Cerebellar cortex (tissue), 1 donor: Measurements from ENCODE around the gene ARHGDIG.
A peak's percentile ranks its signal among the peaks of the same experiment; 100 is the strongest.

Source experiments
- DNase-seq: peaks from one replicate; pipeline ENCODE4 v3.0.0-alpha.2; 2015; ENCODE audit warnings: low spot score

ARHGDIG gene

GRCh38 chr16:281660-282255, 1.4 kb downstream of the ARHGDIG start:
- peak; percentile 33 for DNase-seq

- DNase-seq, result no peak
Measured at GRCh38 chr16:282491-282890, 2.1 kb downstream of the ARHGDIG start.

GRCh38 chr16:283033-283805, 2.8 kb downstream of the ARHGDIG start, which contains the start of gene PDIA2:
Gene PDIA2 (plus strand): TSS chr16:283164. CDS start chr16:283170, 6 bp downstream.
- DNase-seq, result no peak

- DNase-seq, result no peak
Measured at GRCh38 chr16:284204-285120, 4.1 kb downstream of the ARHGDIG start.

- no peak for DNase-seq
Measured at GRCh38 chr16:285146-286055, 5.0 kb downstream of the ARHGDIG start.

GRCh38 chr16:286491-287297, 6.3 kb downstream of the ARHGDIG start:
- DNase-seq, result no peak

- peak; percentile 41 for DNase-seq
Measured at GRCh38 chr16:287298-287811, 7.0 kb downstream of the ARHGDIG start.

GRCh38 chr16:287981-288920, 7.9 kb downstream of the ARHGDIG start:
- DNase-seq, result no peak

- DNase-seq, result no peak
Measured at GRCh38 chr16:289395-289997, 9.1 kb downstream of the ARHGDIG start.

GRCh38 chr16:290015-290680, 9.8 kb downstream of the ARHGDIG start:
- no peak for DNase-seq

- no peak for DNase-seq
Measured at GRCh38 chr16:290681-291405, 10.5 kb downstream of the ARHGDIG start.

- no peak for DNase-seq
Measured at GRCh38 chr16:291539-291938, 11.1 kb downstream of the ARHGDIG start.

GRCh38 chr16:293043-293775, 12.8 kb downstream of the ARHGDIG start:
- no peak for DNase-seq

GRCh38 chr16:296276-296675, 15.9 kb downstream of the ARHGDIG start:
- no peak for DNase-seq

GRCh38 chr16:296806-297510, 16.6 kb downstream of the ARHGDIG start:
- DNase-seq, result no peak

- DNase-seq, result no peak
Measured at GRCh38 chr16:297832-298231, 17.4 kb downstream of the ARHGDIG start.
